MV-4-11 (cell line): ENCODE results near the gene PPP1R11.
"Not testable (repeated sequence)": the region's sequence is repeated elsewhere in the genome, so short reads cannot be mapped to it uniquely, and the experiment has no call there.

ENCODE experiments used
- DNase-seq: peaks from one replicate; lab custom pipeline; 2025; lab: John Stamatoyannopoulos, UW

The PPP1R11 gene

DNA sequence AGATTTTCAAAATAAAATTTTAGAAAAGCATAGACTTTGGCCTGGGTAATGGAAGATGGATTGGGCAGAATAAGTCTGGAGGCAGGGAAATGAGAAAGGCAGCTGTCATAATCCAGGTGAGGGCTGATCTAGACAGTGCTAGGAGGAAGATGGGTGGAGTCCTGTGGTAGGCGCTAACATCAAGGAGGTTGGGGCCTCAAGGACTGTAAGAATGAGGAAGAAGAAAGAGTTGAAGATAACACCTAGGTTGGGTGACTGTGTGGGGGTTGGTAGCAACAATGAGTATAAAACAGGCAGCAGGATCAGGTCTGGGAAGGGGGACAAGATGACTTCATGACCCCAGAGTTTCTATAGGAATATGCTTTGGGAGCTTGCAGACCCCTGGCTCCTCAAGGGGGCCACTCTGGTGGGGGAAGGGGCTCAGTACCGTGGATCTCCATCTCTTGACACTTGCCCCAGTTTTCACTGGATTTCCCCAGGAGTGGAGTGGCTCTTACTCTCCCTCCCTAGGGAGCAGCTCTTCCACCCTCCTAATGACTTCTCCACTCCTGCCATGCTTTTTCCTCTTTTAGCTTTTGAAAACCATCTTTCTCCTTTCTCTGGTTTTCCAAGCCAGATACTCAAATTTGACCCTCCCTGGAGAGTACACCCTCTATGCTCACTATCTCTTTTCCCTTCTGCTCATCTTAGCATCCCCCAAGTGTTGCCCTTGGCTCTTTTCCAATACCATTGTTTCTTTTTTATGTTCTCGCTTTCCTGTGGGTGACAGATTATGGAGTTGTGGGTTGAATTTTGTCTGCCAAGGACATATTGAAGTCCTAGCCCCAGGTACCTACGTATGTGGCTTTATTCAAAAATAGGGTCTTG lies 31.1 kb downstream of the PPP1R11 start:
- no peak for DNase-seq

DNA sequence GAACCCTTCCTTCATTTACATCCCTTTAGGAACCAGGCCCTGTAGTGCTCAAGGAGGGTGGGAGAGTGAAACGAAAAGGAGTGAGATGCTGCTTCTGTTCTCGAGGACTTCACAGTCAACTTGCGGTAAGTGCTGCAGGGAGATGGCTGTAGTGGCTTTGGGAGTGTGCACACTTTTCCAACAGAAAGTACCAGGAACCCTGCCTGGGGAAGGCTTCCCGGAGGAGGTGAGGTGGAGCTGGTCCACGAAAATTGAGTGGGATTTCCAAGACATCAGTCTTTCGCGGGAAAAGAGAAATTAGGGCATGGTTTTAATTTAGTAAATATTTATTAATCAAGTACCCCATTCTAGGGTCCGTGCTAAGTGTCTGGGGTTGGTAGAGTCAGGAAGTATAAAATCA lies 33.2 kb downstream of the PPP1R11 start:
- DNase-seq: no peak

DNA sequence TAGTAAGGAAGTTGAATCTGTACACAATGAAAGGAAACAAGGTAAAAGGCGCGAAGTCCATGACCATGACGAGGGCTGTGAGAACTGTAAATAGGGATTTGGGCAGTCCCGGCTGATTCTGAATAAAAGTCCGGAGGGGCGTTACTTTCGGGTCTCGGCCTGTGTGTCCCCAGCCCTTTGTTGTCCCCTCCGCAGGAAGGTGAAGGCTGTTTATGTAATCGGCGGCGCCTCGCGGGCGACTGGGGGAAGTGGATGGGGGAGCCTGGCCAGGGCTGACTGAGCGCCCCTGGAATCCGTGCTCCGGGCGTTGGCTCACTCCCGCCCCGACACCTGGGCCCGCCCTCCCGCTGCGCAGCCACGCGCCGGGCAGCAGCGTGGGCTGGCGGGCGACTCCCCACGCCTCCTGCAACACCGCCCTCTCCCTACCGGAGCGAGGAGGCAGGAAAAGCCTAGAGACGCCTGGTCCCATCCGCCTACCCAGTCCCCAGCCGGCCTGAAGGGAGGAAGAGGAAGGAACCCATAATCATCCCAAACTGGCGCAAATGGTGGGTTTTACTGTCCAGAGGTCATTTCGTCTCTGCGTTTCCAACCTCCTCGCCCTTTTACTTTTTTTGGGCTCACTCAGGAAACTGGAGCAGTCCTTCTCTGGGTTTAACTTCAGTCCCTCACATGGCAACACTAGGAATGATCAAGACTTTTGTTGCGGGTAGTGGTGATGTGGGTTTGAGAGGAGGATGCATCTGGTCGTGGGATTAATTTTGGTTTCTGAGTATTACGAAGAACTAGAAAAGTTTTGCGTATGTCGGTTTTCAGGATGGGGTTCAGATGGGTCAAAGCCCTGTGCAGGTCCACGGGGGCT lies 33.8 kb downstream of the PPP1R11 start:
- DNase-seq: peak; percentile 54

DNA sequence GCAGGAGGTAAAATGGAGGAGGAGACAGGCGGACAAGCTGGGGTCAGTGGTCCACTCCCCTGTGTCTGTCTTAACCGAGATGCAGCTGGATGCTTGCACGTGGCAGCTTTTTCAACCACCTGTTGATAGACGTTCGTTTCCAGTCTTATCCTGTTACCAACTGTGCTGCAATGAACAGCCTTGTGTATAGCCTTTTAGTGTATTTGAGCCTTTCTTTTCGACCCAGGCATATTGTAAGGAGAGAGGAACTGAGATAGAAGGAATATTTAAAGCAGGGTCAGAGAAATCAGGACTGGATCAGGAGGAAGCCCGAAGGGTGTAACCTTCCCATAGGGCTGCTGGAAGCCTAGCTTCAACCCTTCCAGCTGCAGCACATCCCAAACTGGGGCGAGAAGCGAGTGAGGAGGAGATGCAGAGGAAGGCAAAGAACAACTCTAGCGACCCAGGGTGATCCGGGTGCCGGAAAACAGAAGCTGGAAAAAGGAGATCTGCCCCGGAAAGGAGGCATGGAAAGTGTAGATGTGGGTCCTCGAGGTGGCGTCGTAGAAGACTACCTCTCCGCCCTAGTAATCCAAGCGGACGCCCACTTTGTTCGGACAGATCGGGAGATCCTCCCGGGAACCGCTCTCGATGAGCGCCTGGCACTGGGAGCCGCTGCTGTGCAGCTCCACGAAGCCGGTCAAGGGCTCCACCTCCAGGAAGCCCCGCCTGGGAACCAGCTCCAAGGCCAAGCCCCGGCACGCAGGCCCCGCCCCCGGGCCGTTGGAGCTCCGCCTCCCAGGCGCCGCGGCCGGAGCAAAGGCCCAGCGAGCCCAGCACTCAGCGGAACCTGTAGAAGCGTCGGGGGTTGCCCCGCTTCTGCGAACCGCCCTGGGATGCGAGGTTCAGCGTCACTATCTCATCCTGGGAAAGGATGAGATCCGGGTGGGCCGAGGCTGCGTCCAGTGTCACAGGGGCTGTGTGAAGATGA lies 34.7 kb downstream of the PPP1R11 start:
- peak; percentile 77 for DNase-seq

DNA sequence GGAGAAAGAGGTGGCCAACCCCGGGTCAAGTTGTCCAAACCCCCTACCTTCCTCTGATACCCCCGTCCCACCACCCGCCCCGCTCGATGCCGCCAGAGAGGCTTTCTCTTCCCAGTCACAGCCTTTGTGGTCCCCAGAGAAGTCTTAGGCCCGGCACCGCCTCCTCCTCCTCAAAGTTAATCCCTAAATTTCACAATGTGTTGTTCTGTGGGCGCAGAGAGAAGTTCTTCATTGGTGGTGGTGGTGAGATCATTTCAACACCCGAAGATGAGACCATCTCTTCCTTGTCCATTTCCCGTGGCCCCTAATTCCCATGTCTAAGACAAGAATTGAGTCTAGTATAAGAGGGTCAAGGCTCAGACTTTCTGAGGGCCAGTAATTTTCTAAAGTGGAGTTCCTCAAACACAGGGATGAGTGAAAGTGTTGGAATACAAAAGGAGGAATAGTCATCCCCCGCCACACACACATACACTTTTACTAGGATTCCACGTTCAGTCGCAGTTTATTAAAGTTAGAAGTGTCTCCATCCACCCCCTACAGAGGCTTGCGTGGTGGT lies 35.5 kb downstream of the PPP1R11 start:
- peak; percentile 95 for DNase-seq

DNA sequence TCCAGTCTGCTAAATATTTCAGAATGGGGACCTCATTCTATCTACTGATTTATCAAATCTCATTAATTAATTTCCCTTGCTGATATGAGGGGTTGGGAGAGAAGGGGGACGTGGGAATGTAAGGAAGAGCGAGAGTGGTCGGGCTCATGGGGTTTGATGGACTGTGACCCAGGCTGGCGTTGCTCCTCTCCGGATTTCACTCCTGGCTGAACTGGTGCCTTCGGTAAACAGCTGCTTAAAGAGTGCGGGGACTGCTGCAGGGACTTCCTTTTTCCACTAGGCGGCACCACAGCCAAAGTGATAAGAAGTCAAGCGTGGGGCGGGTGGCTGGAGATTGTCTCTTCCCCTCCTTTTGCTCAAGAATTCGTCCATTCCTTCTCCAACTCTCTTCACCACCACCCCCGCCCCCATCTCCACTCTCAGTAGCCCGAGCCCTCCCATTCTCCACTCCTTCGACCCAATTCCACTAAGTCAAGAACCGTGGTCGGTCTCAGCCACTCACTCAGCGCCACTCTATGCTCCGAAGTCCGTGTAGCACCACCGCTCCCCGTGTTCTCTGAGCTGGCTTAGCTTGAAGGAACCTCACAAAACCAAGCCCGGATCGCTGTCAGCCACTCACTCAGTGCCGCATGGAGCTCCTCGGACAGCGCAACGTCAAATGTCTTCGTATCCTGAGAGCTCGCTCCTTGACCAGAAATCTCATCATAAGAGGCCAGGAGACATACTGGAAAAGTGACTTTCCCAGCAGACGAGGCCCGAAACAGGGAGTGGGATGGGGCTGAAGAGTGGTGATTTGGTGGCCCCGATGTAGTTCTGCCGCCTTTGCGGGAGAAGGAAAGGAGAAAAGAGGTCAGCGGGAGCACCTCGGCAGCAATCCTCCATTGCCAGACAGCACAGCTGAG lies 36.2 kb downstream of the PPP1R11 start:
- peak; percentile 83 for DNase-seq

DNA sequence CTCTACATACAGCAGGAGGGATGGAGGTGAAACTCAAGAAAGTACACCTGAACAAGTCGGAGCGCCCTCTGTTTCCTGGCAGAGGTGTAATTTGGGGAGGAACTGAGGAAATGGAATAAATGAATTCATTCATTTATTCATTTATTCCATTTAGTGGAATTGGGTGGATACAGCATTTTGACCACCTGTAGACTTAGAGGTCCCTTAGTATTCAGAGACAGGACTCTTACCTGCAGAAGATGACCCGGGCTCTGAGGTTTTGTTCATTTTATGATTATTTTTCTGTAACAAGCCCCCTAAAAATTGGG lies 36.8 kb downstream of the PPP1R11 start:
- DNase-seq: no peak

DNA sequence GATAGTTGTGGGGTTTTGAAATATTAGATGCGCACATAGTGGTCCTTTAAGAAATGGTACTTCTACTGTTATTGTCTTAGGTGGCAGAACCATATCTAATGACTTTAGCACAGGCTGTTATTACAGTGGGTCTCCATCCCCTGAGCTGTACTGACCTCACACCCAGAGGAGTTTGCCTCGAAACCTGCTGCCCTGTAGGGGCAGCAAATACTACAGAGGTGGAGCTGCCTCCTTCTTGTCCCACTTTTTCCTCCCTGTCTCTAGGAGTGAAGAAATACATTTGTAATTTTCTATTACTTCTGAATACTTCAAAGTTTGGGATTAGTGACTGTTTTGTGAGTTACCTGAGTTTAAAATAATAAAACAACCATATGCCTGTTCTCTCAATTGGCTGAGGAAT lies 37.7 kb downstream of the PPP1R11 start:
- DNase-seq: no peak

DNA sequence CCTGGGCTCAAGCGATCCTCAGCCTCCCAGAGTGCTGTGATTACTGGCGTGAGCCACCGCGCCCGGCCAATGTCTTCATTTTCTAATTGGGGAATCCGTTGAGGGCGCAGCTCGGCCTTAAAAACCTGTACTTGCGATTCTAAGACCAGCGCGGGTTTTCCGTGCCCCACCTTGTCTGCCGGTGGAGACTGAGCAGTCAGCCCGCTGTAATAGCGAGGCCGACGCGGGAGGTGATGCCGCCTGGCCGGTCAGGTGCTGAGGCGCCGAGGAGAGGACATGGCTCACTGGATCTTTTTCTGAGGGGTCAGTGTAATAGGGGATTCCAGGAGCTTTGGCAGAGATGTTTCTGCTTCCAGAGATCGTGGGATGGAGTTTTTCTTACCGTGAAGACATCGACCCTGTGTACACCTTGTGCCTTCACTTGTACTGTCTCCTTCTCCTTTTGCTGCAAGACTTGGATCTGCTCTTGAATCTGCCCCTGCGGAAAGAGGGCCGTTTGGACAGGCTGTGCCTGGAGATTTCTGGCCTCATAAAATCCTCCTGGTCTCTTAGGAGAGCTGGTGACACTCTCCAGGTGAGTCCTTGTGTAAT lies 44.4 kb downstream of the PPP1R11 start:
- DNase-seq: no peak

DNA sequence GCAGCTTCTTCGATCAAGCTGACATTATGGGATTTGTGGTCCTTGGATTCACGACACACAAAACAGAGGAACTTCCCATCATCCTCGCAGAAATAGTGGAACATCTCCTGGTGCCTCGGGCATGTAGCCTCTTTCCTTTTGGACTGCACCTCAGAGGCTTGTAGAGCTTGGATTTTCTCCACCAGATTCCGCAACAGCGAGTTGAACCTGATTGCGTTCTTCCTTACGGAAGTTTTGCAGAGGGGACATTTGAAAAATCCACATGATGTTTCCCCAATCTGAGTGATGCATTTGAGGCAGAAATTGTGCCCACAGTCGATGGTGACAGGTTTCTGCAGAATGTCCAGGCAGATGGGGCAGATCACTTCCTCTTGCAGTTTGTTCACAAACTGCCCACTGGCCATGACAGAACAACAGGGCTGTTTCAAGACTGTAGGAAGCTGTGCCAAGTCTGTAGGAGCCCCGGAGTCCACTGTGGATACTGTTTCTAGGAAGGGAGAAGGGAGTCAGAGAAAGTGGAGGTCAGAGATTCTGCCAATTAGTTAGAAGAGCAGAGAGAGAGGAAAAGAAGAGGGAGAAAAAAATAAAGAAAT lies 45.5 kb downstream of the PPP1R11 start:
- DNase-seq: no peak

DNA sequence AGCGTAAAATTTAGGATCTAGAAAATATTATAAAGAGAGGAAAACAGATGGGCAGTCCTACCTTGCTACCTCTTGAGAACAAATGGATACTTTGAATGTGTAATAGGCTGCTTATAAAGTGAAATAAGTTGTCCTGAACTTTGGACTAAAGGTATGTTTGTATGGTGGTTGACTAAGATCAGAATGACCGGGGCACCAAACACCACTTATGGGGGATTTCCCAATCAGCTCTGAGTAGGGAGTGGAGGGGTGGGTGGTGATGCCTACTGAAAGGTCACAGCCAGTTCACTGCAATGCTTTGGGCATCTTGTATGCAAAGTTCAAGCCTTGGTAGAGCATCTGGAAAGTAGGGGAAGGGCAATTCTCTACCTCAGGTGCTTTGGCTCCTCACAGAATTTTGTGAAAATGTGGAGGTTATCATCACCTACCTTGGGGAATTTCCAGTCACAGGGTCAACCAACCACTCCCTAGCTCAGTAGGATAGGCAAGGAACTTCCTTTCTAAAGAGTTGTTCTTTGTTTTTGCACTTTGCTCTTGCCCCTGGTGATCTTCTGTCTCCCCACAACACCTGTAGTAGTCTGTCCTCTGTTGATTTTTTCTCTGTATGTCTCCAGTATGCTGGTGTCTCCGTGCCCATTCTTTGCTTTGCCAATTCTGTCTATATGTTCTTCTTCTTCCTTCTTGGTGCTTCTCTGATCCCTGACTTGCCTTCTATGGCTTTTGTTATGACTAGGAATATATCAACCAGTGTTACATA lies 46.2 kb downstream of the PPP1R11 start, which contains the start of gene TRIM31:
Gene TRIM31 (minus strand): TSS at position 88 of the 757 bp plus-strand sequence. CDS start 285 bp downstream, outside the sequence.
- DNase-seq: peak; percentile 5

DNA sequence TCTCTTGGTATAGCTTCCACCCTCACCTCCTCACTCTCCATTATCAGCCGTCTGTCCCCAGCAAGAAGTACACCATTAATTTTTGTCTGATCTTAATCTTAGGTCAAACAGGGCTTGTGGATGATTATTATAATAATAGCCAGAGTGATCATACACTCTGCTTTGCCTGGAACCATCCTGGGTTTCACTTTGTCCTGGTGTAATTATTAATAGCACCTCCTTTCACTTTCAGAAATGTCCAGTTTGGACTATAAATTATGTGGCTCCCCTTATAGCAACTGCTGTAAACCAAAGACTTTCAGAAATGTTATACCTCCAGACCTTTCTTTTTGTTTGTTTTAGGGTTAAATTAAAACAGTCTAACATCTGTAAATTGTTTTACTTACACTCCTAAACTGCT lies 46.8 kb downstream of the PPP1R11 start:
- DNase-seq: no peak

DNA sequence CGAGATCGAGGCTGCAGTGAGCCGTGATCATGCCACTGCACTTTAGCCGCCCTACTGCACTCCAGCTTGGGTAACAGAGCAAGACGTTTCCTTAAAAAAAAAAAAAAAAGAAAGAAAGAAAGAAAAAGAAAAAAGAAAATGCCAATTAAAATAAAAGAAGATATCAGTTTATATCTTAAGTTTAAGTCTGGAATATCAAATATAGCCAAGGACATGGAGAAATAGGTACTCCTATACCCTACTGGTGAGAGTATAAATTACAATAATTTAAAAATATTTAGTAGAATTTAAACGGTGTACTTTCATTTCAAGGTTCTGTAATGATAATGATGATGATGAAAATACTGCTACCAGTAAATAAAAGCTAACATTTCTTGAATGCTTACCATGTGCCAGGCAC lies 49.7 kb downstream of the PPP1R11 start:
- DNase-seq: no peak

DNA sequence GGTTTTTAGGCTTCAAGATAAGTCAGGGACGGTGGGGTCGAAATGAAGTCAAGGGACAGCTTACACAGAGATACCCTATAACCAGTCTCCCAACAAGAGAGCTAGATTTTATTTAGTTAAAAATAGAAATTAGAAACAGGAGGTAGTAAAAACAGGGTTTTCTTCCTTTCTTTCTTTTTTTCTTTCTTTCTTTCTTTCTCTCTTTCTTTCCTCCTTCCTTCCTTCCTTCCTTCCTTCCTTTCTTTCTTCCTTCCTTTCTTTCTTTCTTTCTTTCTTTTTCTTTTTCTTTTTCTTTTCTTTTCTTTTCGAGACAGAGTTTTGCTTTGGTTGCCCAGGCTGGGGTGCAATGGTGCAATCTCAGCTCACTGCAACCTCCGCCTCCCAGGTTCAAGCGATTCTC lies 51.7 kb downstream of the PPP1R11 start:
- not testable (repeated sequence) for DNase-seq
